GM18511 (cell line): Measurements from ENCODE around the gene DSC1.
"Not testable (repeated sequence)": the region's sequence is repeated elsewhere in the genome, so short reads cannot be mapped to it uniquely, and the experiment has no call there.

ENCODE experiments used
- ATAC-seq: cut with Tn5 transposase; IDR thresholded peaks from one replicate; pipeline ENCODE4 v1.9.1; 2021; ENCODE audit warnings: mild to moderate bottlenecking, moderate library complexity; ENCODE audit not compliant: unreplicated experiment

DSC1 gene

GRCh38 chr18:31162825-31163435 is at the start of gene DSC1:
Gene DSC1, minus strand, starts transcription at chr18:31162856. Its CDS starts 262 bp downstream, at chr18:31162594.
- ATAC-seq, result no peak

GRCh38 chr18:31211047-31211446 is 48.4 kb upstream of the DSC1 start:
- no peak for ATAC-seq

- no peak for ATAC-seq
Measured at GRCh38 chr18:31209041-31209440, 46.4 kb upstream of the DSC1 start.

GRCh38 chr18:31207391-31207790 is 44.7 kb upstream of the DSC1 start:
- ATAC-seq, result no peak

GRCh38 chr18:31206787-31207381 is 44.2 kb upstream of the DSC1 start:
- peak; percentile 95 for ATAC-seq

- no peak for ATAC-seq
Measured at GRCh38 chr18:31206071-31206470, 43.4 kb upstream of the DSC1 start.

GRCh38 chr18:31205273-31205672 is 42.6 kb upstream of the DSC1 start:
- no peak for ATAC-seq

GRCh38 chr18:31204833-31205232 is 42.2 kb upstream of the DSC1 start:
- ATAC-seq, result no peak

GRCh38 chr18:31204166-31204565 is 41.5 kb upstream of the DSC1 start:
- no peak for ATAC-seq

- ATAC-seq, result no peak
Measured at GRCh38 chr18:31203794-31204148, 41.1 kb upstream of the DSC1 start.

- no peak for ATAC-seq
Measured at GRCh38 chr18:31203096-31203793, 40.6 kb upstream of the DSC1 start.

- ATAC-seq, result no peak
Measured at GRCh38 chr18:31199190-31199769, 36.6 kb upstream of the DSC1 start.

GRCh38 chr18:31197676-31198075 is 35.0 kb upstream of the DSC1 start:
- no peak for ATAC-seq

- no peak for ATAC-seq
Measured at GRCh38 chr18:31195063-31195462, 32.4 kb upstream of the DSC1 start.

- no peak for ATAC-seq
Measured at GRCh38 chr18:31192086-31192776, 29.6 kb upstream of the DSC1 start.

GRCh38 chr18:31190919-31191318 is 28.3 kb upstream of the DSC1 start:
- no peak for ATAC-seq

GRCh38 chr18:31189757-31190156 is 27.1 kb upstream of the DSC1 start:
- ATAC-seq, result no peak

- no peak for ATAC-seq
Measured at GRCh38 chr18:31185186-31185950, 22.7 kb upstream of the DSC1 start.

- ATAC-seq, result no peak
Measured at GRCh38 chr18:31183302-31183701, 20.6 kb upstream of the DSC1 start.

GRCh38 chr18:31177369-31177768 is 14.7 kb upstream of the DSC1 start:
- not testable (repeated sequence) for ATAC-seq

GRCh38 chr18:31176531-31176930 is 13.9 kb upstream of the DSC1 start:
- ATAC-seq, result no peak
